C4-2B (cell line): Measurements from ENCODE around the gene GALNT12.

Source experiments
- H3K27ac ChIP-seq: fragments of 450-650 bp; 2 replicates; pipeline ENCODE4 v1.5.1; 2017
- CTCF ChIP-seq: fragments of 450-650 bp; conservative IDR thresholded peaks from 2 replicates; pipeline ENCODE4 v1.5.1; 2017; ENCODE audit warnings: mild to moderate bottlenecking
- ZFX ChIP-seq: fragments of 450-650 bp; IDR thresholded peaks from 2 replicates; pipeline ENCODE4 v1.6.1; 2017

Gene GALNT12

GRCh38 chr9:98775831-98776441 lies 31.5 kb upstream of the GALNT12 start:
- TF ChIP-seq CTCF (peak; percentile 82), ZFX (no peak)

GRCh38 chr9:98777618-98778017 lies 29.9 kb upstream of the GALNT12 start:
- H3K27ac ChIP-seq: no peak overlapping the region
- TF ChIP-seq CTCF: no peak
- TF ChIP-seq ZFX: no peak

More at GRCh38 chr9:98775831-98776441, 31.5 kb upstream of the GALNT12 start:
- no peak overlapping the region for H3K27ac ChIP-seq

GRCh38 chr9:98778251-98778650 lies 29.2 kb upstream of the GALNT12 start:
- TF ChIP-seq CTCF (no peak), ZFX (no peak)
- H3K27ac ChIP-seq: no peak overlapping the region

- peak overlapping the region; percentile 3; the same call in 1 of the 2 replicates for H3K27ac ChIP-seq
- TF ChIP-seq ZFX (no peak), CTCF (no peak; the same call in 1 of the 2 replicates)
Observed at GRCh38 chr9:98778711-98779530, 28.5 kb upstream of the GALNT12 start.

- no peak overlapping the region for H3K27ac ChIP-seq
- TF ChIP-seq CTCF: no peak
- TF ChIP-seq ZFX: no peak
Observed at GRCh38 chr9:98780059-98780749, 27.3 kb upstream of the GALNT12 start.

GRCh38 chr9:98781588-98782383 lies 25.7 kb upstream of the GALNT12 start:
- H3K27ac ChIP-seq: no peak overlapping the region
- TF ChIP-seq CTCF: no peak
- no peak for TF ChIP-seq ZFX
